Embryonic facial prominence (tissue), 1 donor: ENCODE results near the gene PROCA1.
"Not testable (repeated sequence)": the region's sequence is repeated elsewhere in the genome, so short reads cannot be mapped to it uniquely, and the experiment has no call there.

ENCODE experiments used
- DNase-seq: peaks from one replicate; pipeline ENCODE4 v3.0.0-alpha.2; 2016; ENCODE audit errors: extremely low spot score

Gene PROCA1

DNA sequence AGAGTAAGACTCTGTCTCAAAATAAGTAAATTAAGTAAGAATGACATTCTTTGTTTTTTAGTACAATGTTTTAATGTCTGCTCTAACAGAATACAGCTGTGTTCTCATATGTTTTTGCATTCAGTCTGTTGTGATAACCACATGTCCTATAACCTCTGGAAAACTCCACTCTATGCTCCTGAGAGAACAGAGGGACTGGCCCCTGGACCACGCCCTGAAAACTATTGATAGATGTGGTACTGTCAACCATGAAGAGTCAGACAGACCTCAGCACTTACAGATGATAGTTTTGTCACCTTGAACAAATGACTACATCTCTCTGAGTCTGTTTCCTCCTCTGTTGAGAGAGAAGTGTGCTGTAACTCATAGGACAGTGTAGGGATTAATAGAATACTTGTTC is 41.8 kb downstream of the PROCA1 start:
- no peak for DNase-seq

DNA sequence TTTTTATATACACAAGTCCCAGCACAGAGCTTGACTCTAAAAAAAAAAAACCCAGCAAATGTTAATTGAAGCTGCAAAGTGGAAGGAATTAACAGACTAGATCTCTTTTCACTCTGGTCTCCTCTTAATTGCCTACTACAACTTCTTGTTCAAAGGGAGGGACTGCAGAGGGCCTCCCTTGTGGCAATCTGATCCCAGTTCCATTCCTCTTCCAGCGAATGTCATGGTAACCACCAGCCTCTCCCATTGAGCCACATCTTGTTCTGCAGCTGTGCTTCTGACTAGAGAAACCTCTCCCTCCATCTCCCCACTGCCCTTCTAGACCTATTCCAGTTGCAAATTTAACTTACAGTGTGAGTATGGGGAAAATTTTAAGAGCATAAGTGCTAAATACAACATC is 43.8 kb downstream of the PROCA1 start:
- DNase-seq: no peak

DNA sequence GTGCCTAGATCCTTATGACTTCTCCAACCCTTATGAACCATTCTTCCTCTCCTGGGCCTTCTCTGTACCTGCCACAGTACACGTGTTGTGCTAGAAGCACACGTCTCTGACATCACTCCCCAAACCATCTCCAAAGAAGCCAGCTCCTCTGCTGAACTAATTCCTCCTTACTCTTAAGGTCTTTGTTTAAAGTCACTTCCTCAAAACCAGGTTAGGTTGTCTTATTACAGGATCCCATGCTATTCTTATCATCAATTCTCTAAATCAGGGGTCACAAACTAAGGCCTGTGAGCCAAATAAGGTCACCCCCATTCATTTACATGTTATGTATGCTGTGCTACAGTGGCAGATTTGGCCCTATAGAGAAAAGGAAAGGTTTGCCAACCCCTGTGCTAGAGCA is 45.7 kb downstream of the PROCA1 start:
- DNase-seq: no peak

DNA sequence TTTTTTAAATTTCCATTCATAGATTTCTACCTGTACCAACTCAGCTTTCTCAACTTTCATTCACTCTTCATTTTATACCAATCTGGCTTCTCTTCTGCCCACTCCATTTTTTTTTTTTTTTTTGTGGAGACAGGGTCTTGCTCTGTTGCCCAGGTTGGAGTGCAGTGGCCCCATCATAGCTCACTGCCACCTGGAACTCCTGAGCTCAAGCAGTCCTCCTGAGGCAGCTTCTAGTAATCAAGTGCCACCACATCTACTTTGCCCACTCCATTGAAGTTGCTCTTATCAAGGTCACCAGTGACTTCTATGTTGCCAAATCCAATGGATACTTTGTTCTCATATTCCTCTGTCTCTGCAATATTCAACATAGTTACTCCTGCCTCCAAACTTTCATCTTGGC is 48.0 kb downstream of the PROCA1 start:
- DNase-seq: no peak

DNA sequence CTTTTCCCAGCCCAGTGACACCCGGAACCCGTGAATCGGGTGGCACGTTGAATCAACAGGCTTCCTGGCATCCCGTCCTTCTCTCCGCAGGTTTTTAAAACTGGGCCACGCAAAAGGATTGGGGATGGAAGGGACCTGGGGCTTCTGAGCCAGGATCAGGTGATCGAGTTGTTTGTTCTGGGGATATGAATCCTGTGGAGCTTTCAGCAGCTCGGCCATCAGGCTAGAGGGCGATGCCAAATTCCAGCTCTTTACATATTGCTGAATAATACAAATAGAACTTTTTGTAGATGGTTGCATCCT is 49.2 kb downstream of the PROCA1 start:
- DNase-seq: no peak

DNA sequence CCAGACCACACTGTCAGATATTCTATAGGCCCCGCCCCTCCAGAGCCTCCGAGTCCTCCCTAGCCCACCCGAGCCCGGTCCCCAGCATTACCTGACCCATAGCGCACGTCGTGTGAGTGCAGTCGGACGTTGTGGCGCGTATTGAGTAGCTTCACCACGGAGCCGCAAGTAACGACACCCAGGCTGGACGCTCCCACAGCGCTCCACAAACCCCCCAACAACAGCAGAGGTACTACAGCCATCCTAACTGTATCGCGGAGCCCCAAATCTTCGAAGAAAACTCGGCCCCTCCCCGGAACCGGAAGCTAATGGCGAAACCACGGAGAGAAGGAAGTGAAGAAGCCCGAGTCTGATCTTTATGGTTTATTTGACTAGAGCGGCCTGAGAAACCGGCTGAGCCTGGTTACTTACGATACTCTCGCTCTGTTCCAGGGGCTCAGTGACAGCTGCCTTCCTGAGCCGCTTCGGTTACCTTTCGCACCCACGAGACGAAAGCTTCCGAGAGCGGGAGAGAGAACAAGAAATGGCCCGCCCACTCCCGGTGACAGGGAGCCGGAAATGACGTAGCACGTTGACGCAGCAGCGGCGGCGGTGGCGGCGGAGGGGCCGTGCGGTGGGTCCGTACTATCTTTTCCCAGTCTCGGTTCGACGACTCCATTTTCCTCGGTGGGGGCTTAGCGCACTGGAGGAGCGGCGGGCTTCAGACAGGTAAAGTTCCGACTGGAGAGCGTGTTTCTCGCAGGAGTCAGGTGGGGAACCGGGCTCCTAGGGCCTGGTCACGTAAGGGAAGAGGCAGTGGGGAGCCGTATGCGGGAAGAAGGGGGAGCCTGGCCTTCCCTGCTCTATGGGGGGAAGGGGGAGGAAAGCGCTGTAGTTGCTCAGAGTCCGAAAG is 49.8 kb downstream of the PROCA1 start, which contains the start of the genes SDF2 and SUPT6H:
Gene SDF2 (minus strand): TSS at position 272 of the 892 bp plus-strand sequence. CDS start 30 bp downstream, at position 242.
Gene SUPT6H (plus strand): TSS at position 571 of the 892 bp plus-strand sequence. CDS start 11,197 bp downstream, outside the sequence.
- DNase-seq: peak; percentile 89

DNA sequence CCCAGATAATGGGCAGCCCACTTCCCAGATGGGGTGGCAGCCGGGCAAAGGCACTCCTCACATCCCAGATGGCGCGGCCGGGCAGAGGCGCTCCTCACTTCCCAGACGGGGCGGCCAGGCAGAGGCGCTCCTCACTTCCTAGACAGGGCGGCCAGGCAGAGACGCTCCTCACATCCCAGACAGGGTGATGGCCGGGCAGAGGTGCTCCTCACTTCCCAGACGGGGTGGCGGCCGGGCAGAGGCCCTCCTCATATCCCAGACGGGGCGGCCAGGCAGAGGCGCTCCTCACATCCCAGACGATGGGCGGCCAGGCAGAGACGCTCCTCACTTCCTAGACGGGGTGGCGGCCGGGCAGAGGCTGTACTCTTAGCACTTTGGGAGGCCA is 52.2 kb downstream of the PROCA1 start:
- DNase-seq: not testable (repeated sequence)

DNA sequence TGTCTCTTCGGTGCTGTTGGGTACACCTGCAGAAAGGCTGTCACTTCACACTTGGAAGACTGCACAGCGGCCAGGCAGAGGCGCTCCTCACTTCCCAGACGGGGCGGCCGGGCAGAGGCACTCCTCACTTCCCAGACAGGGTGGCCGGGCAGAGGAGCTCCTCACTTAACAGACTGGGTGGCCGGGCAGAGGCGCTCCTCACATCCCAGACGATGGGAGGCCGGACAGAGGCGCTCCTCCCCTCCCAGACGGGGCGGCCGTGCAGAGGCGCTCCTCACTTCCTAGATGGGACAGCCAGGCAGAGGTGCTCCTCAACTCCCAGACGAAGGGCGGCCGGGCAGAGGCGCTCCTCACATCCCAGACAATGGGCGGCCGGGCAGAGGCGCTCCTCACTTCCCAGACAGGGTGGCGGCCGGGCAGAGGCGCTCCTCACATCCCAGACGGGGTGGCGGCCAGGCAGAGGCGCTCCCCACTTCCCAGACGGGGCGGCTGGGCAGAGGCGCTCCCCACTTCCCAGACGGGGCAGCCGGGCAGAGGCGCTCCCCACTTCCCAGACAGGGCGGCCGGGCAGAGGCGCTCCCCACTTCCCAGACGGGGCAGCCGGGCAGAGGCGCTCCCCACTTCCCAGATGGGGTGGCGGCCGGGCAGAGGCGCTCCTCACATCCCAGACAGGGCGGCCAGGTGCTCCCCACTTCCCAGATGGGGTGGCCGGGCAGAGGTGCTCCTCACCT is 52.8 kb downstream of the PROCA1 start:
- DNase-seq: not testable (repeated sequence)

DNA sequence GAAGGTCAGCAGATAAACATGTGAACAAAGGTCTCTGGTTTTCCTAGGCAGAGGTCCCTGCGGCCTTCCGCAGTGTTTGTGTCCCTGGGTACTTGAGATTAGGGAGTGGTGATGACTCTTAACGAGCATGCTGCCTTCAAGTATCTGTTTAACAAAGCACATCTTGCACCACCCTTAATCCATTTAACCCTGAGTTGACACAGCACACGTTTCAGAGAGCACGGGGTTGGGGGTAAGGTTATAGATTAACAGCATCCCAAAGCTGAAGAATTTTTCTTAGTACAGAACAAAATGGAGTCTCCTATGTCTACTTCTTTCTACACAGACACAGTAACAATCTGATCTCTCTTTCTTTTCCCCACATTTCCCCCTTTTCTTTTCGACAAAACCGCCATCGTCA is 53.3 kb downstream of the PROCA1 start:
- DNase-seq: not testable (repeated sequence)

DNA sequence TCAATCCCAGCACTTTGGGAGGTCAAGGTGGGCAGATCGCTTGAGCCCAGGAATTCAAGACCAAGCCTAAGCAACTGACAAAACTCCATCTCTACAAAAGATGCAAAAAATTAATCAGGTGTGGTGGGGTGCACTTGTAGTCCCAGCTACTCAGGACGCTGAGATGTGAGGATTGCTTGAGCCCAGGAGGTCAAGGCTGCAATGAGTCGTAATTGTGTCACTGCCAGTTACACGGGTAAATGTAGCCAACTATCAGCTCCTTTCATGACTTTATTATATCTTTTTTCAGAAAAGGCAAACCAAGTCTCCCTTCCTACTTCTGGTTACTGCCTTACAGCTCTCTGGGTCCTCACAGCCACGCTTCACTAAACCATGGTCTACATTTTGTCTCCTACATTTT is 53.9 kb downstream of the PROCA1 start:
- DNase-seq: no peak

DNA sequence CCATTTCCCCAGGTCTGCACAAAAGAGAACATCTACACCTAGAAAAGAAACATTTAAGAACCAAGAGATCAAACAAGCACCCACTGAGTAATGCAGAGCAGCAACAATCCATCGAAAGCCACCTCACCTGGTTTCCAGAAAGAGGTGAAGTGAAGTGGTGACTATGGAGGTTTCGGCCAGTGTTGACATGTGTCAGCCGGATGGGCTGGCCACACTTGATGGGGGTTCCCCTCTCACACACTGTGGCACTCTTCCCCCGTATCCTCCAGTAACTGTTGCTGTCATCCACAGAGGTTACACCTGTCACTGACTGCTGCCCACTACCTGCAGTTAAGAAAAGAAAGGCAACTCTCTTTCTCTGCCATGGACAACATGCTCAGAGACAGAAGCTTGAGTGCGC is 56.5 kb downstream of the PROCA1 start:
- no peak for DNase-seq
